ENCODE measurements around the gene LRRC28. TPM values are rescaled to one million over a fixed set of nuclear protein-coding genes. Genes with fewer than 3 reads are reported as not detected.

LRRC28 gene
- total RNA-seq, 1 donor from 2014 or later, result 22.9 TPM

- no peaks in the 10 kb centered on the region for H3K27me3 ChIP-seq (ENCODE audit: low read depth)
- TF ChIP-seq CTCF (IDR thresholded peaks at IDR 0.05; ENCODE audit: borderline replicate concordance), result no peak
- no peaks in the 10 kb centered on the region for H3K36me3 ChIP-seq
- no peaks in the 10 kb centered on the region for H3K9me3 ChIP-seq (replicated peaks)
- intact Hi-C loops (cut with micrococcal nuclease), result no loop called here
- no peak overlapping the region for H3K4me3 ChIP-seq
- no peak overlapping the region for H3K27ac ChIP-seq (replicated peaks)
- H3K4me1 ChIP-seq, result peaks cover 26% of the 10 kb centered on the region
- DNase-seq, result no peak
Observed at GRCh38 chr15:99411234-99411633, 160.0 kb downstream of the LRRC28 start.

GRCh38 chr15:99412082-99412481, 160.8 kb downstream of the LRRC28 start:
- Histone ChIP-seq H3K27ac (replicated peaks) (no peak overlapping the region), H3K9me3 (replicated peaks) (no peaks in the 10 kb centered on the region), H3K36me3 (no peaks in the 10 kb centered on the region), H3K4me1 (peaks cover 29% of the 10 kb centered on the region), H3K4me3 (no peak overlapping the region), H3K27me3 (ENCODE audit: low read depth) (no peaks in the 10 kb centered on the region)
- no peak for DNase-seq
- intact Hi-C loops (cut with micrococcal nuclease), result no loop called here
- TF ChIP-seq CTCF (IDR thresholded peaks at IDR 0.05; ENCODE audit: borderline replicate concordance), result no peak

GRCh38 chr15:99412626-99413025, 161.3 kb downstream of the LRRC28 start:
- no peaks in the 10 kb centered on the region for H3K27me3 ChIP-seq (ENCODE audit: low read depth)
- no peaks in the 10 kb centered on the region for H3K36me3 ChIP-seq
- H3K9me3 ChIP-seq (replicated peaks), result no peaks in the 10 kb centered on the region
- DNase-seq, result no peak
- intact Hi-C loops (cut with micrococcal nuclease), result no loop called here
- TF ChIP-seq CTCF (IDR thresholded peaks at IDR 0.05; ENCODE audit: borderline replicate concordance), result no peak
- no peak overlapping the region for H3K4me3 ChIP-seq
- H3K4me1 ChIP-seq, result peaks cover 27% of the 10 kb centered on the region
- no peak overlapping the region for H3K27ac ChIP-seq (replicated peaks)

GRCh38 chr15:99413955-99414754, 162.9 kb downstream of the LRRC28 start:
- Histone ChIP-seq H3K27ac (replicated peaks) (no peak overlapping the region), H3K9me3 (replicated peaks) (no peaks in the 10 kb centered on the region), H3K4me3 (no peak overlapping the region), H3K27me3 (ENCODE audit: low read depth) (no peaks in the 10 kb centered on the region), H3K36me3 (no peaks in the 10 kb centered on the region), H3K4me1 (peaks cover 12% of the 10 kb centered on the region)
- intact Hi-C loops (cut with micrococcal nuclease), result no loop called here
- TF ChIP-seq CTCF (IDR thresholded peaks at IDR 0.05; ENCODE audit: borderline replicate concordance), result no peak
- no peak for DNase-seq

GRCh38 chr15:99414755-99415731, 163.8 kb downstream of the LRRC28 start:
- Histone ChIP-seq H3K4me1 (peaks cover 4% of the 10 kb centered on the region), H3K36me3 (no peaks in the 10 kb centered on the region), H3K9me3 (replicated peaks) (no peaks in the 10 kb centered on the region), H3K27me3 (ENCODE audit: low read depth) (no peaks in the 10 kb centered on the region), H3K27ac (replicated peaks) (no peak overlapping the region), H3K4me3 (no peak overlapping the region)
- no peak for TF ChIP-seq CTCF (IDR thresholded peaks at IDR 0.05; ENCODE audit: borderline replicate concordance)
- DNase-seq, result no peak
- intact Hi-C loops (cut with micrococcal nuclease), result no loop called here

Measured in left ventricle myocardium inferior (tissue), 1 donor.